Activated CD4-positive, alpha-beta memory T cell treated with anti-CD3 and anti-CD28 coated beads for 36 hours (primary cell): ENCODE results near the gene CAPS2. TPM values are rescaled to one million over a fixed set of nuclear protein-coding genes. Genes with fewer than 3 reads are reported as not detected.

Experiments
- CTCF ChIA-PET: fragments of 350-600 bp; sonication (Branson Sonifier 250); formaldehyde crosslinking; loops from one replicate; lab custom pipeline; 2021; ENCODE audit warnings: antibody characterized with exemption, inconsistent platforms; lab: Charles Lee
- POLR2A ChIA-PET: fragments of 350-600 bp; sonication (Branson Sonifier 250); formaldehyde crosslinking; loops from one replicate; lab custom pipeline; 2021; ENCODE audit warnings: antibody characterized with exemption; lab: Charles Lee
- DNase-seq: peaks from one replicate; pipeline ENCODE4 v3.0.0-alpha.2; 2020
- H3K27ac Mint-ChIP-seq: one replicate; pipeline ENCODE4 v1.8.0; 2021; ENCODE audit warnings: mixed read lengths
- H3K27me3 Mint-ChIP-seq: one replicate; pipeline ENCODE4 v1.8.0; 2021; ENCODE audit warnings: mixed read lengths
- H3K36me3 Mint-ChIP-seq: one replicate; pipeline ENCODE4 v1.8.0; 2021; ENCODE audit warnings: mixed read lengths
- H3K4me1 Mint-ChIP-seq: one replicate; pipeline ENCODE4 v1.8.0; 2021; ENCODE audit warnings: low read depth, mixed read lengths
- H3K4me3 Mint-ChIP-seq: one replicate; pipeline ENCODE4 v1.8.0; 2021; ENCODE audit warnings: mild to moderate bottlenecking, mixed read lengths
- H3K9me3 Mint-ChIP-seq: one replicate; pipeline ENCODE4 v1.8.0; 2021; ENCODE audit warnings: mixed read lengths
- intact Hi-C: fragments of 100-400 bp; cut with micrococcal nuclease; formaldehyde crosslinking; loops from one replicate; pipeline ENCODE4 v1.15.1; 2023
- total RNA-seq, 2 experiments: library from RNA; stranded (reverse); gene quantifications; one replicate each; pipeline ENCODE4 v1.2.3, GENCODE V29; 2021

CAPS2 gene
- total RNA-seq, 2 experiments from 2014 or later = 2.1 to 2.7 TPM

DNA sequence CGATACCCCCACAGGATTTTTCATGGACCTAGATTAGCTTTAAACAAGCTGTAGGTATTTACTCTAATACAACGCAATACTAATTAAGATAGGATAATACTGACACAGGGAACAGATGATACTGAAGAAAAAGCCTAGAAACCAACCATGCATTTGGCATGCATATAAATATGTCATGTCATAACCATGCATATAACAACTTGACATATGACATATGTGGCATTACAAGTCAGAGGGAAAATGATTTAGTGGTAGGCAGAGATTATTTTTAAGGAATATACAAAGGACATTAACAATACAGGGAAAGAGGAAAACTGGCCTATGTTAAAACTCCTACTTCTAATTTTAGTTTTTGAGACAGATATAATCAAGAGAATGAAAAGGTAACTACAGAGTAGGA, 27.9 kb downstream of the CAPS2 start:
- intact Hi-C loops = no loop called here
- DNase-seq = no peak
- Mint-ChIP-seq H3K4me1 (no peaks in the 10 kb centered on the region), H3K27me3 (no peaks in the 10 kb centered on the region), H3K27ac (no peak overlapping the region), H3K36me3 (no peaks in the 10 kb centered on the region), H3K9me3 (no peaks in the 10 kb centered on the region), H3K4me3 (no peak overlapping the region)
- ChIA-PET CTCF (no interaction called here), POLR2A (no interaction called here)

DNA sequence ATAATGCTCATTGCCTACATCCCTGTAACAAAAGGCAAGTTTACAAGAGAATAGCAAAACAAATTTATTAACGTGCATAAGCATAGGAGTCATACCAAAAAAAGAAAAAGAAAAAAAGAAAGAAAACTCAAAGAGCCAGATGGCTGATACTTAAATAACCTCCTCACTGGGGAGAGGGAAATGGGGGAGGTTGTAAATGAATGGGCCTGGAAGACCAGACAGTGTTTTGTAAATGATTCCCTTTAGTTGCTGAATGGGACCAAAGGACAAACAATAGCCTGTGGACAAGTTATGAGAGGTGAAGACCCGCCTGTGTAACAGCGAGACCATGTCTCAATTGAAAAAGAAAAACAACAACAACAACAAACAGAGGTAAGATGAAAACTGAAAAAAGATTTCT, 35.3 kb downstream of the CAPS2 start:
- POLR2A ChIA-PET = no interaction called here
- Mint-ChIP-seq H3K36me3 (no peaks in the 10 kb centered on the region), H3K27me3 (no peaks in the 10 kb centered on the region), H3K9me3 (no peaks in the 10 kb centered on the region), H3K4me3 (no peak overlapping the region), H3K4me1 (no peaks in the 10 kb centered on the region), H3K27ac (no peak overlapping the region)
- CTCF ChIA-PET = no interaction called here
- intact Hi-C loops = no loop called here
- DNase-seq = no peak

DNA sequence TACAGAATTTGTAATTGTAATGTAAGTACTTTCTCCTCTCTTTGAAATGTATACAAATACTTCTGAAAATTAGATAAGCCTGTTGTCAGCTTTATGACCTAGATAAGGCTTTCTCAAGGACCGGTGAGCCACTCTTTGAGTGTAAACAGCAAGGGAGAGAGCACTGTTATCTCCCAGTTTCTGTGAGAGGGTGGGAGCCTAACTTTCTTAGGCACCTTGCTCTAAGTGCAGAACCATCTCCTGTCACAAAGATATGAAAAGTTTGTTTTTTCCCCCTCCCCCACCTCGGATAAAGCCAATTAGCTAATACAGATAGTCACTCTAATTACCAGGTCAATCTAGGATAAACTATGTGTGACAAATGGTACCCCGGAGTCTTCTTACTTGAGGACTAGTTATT, 35.8 kb downstream of the CAPS2 start:
- intact Hi-C loops = no loop called here
- CTCF ChIA-PET = no interaction called here
- H3K4me3 Mint-ChIP-seq = no peak overlapping the region

GRCh38 chr12:75291014-75291413, 39.1 kb downstream of the CAPS2 start:
- CTCF ChIA-PET = no interaction called here
- no peaks in the 10 kb centered on the region for H3K36me3 Mint-ChIP-seq
- intact Hi-C loops = no loop called here

More for the DNA sequence above, 35.8 kb downstream of the CAPS2 start:
- no peak overlapping the region for H3K27ac Mint-ChIP-seq
- no peaks in the 10 kb centered on the region for H3K4me1 Mint-ChIP-seq
- H3K36me3 Mint-ChIP-seq = no peaks in the 10 kb centered on the region
- no peaks in the 10 kb centered on the region for H3K9me3 Mint-ChIP-seq
- POLR2A ChIA-PET = no interaction called here
- DNase-seq = no peak
- H3K27me3 Mint-ChIP-seq = no peaks in the 10 kb centered on the region

GRCh38 chr12:75289753-75290152, 40.4 kb downstream of the CAPS2 start:
- CTCF ChIA-PET = interaction anchor here (1.8 kb wide), 1 partner anchor 601 kb away, joined by 8 read pairs; no protein-coding TSS in a partner anchor

More at GRCh38 chr12:75291014-75291413, 39.1 kb downstream of the CAPS2 start:
- Mint-ChIP-seq H3K4me1 (no peaks in the 10 kb centered on the region), H3K27ac (no peak overlapping the region), H3K27me3 (no peaks in the 10 kb centered on the region), H3K9me3 (no peaks in the 10 kb centered on the region), H3K4me3 (no peak overlapping the region)
- no peak for DNase-seq
- POLR2A ChIA-PET = no interaction called here

GRCh38 chr12:75288860-75289259, 41.3 kb downstream of the CAPS2 start:
- no peak for DNase-seq
- intact Hi-C loops = loop anchor here (1.0 to 5.0 kb wide), 2 partner anchors 486 to 602 kb away; no protein-coding TSS in a partner anchor
- ChIA-PET CTCF (interaction anchor here (0.6 to 1.8 kb wide), 4 partner anchors 10 to 602 kb away, joined by 3 to 8 read pairs (median 3); no protein-coding TSS in a partner anchor), POLR2A (no interaction called here)
- no peaks in the 10 kb centered on the region for H3K4me1 Mint-ChIP-seq
- H3K36me3 Mint-ChIP-seq = no peaks in the 10 kb centered on the region
- no peak overlapping the region for H3K4me3 Mint-ChIP-seq
- H3K27me3 Mint-ChIP-seq = no peaks in the 10 kb centered on the region
- H3K27ac Mint-ChIP-seq = no peak overlapping the region
- H3K9me3 Mint-ChIP-seq = no peaks in the 10 kb centered on the region

More at GRCh38 chr12:75289753-75290152, 40.4 kb downstream of the CAPS2 start:
- no peaks in the 10 kb centered on the region for H3K27me3 Mint-ChIP-seq
- no peaks in the 10 kb centered on the region for H3K4me1 Mint-ChIP-seq
- no peaks in the 10 kb centered on the region for H3K9me3 Mint-ChIP-seq
- no peak overlapping the region for H3K4me3 Mint-ChIP-seq
- no peaks in the 10 kb centered on the region for H3K36me3 Mint-ChIP-seq
- POLR2A ChIA-PET = no interaction called here
- intact Hi-C loops = loop anchor here (1.0 to 5.0 kb wide), 2 partner anchors 486 to 602 kb away; no protein-coding TSS in a partner anchor
- no peak for DNase-seq
- H3K27ac Mint-ChIP-seq = no peak overlapping the region

DNA sequence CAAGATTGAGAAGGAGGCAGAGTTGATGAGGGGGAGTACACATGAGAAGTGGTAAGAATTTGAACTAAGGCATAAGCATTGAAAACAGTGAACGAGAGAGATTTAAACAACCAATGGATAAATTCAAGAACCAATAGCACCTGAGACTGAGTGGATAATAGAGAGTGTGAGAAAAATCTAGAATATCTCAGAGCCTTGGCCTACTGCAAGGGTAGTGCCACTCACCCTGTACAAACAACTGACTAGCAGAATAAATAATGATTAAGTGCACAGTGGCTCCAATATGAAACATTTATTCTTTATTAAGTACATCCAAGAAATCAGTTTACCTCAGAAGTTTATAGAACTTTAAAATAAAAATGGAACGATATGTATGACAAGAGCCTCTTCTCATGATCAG, 54.4 kb downstream of the CAPS2 start:
- no peak overlapping the region for H3K4me3 Mint-ChIP-seq
- H3K9me3 Mint-ChIP-seq = no peaks in the 10 kb centered on the region
- ChIA-PET CTCF (no interaction called here), POLR2A (no interaction called here)
- H3K36me3 Mint-ChIP-seq = no peaks in the 10 kb centered on the region
- intact Hi-C loops = no loop called here
- H3K27ac Mint-ChIP-seq = no peak overlapping the region
- no peaks in the 10 kb centered on the region for H3K4me1 Mint-ChIP-seq
- no peak for DNase-seq
- no peaks in the 10 kb centered on the region for H3K27me3 Mint-ChIP-seq

GRCh38 chr12:75271576-75271975, 58.5 kb downstream of the CAPS2 start:
- no peaks in the 10 kb centered on the region for H3K27me3 Mint-ChIP-seq
- no peaks in the 10 kb centered on the region for H3K9me3 Mint-ChIP-seq
- CTCF ChIA-PET = no interaction called here
- no peak for DNase-seq
- H3K36me3 Mint-ChIP-seq = no peaks in the 10 kb centered on the region
- H3K27ac Mint-ChIP-seq = no peak overlapping the region
- intact Hi-C loops = no loop called here
- H3K4me1 Mint-ChIP-seq = no peaks in the 10 kb centered on the region
- H3K4me3 Mint-ChIP-seq = no peak overlapping the region
- POLR2A ChIA-PET = no interaction called here

DNA sequence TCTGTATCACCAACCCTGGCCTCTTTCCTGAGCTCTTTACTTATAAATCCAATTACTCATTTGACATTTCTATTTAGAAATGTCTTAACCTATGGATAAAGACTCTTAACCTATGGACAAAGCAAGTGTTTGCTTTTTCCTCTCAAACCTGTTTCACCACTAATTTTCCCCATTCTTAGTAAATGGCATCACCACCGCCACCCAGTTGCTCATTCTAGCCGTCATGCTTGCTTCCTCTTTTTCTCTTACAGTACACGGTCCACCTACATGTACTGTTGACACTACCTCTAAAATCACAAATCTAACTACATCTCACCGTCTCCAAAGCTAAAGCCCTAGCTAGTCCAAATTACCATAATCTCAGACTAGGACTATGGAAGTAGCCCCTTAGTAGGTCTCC, 60.0 kb downstream of the CAPS2 start:
- H3K4me1 Mint-ChIP-seq = no peaks in the 10 kb centered on the region
- H3K27ac Mint-ChIP-seq = no peak overlapping the region
- DNase-seq = no peak
- peaks cover 5% of the 10 kb centered on the region for H3K9me3 Mint-ChIP-seq
- no peaks in the 10 kb centered on the region for H3K36me3 Mint-ChIP-seq
- POLR2A ChIA-PET = no interaction called here
- CTCF ChIA-PET = no interaction called here
- H3K4me3 Mint-ChIP-seq = no peak overlapping the region
- H3K27me3 Mint-ChIP-seq = peaks cover 1% of the 10 kb centered on the region
- intact Hi-C loops = no loop called here

GRCh38 chr12:75269209-75269608, 60.9 kb downstream of the CAPS2 start:
- no peak for DNase-seq
- Mint-ChIP-seq H3K9me3 (peaks cover 5% of the 10 kb centered on the region), H3K4me1 (no peaks in the 10 kb centered on the region), H3K27ac (no peak overlapping the region), H3K36me3 (no peaks in the 10 kb centered on the region), H3K4me3 (no peak overlapping the region), H3K27me3 (peaks cover 1% of the 10 kb centered on the region)
- CTCF ChIA-PET = no interaction called here
- POLR2A ChIA-PET = no interaction called here
- intact Hi-C loops = no loop called here

DNA sequence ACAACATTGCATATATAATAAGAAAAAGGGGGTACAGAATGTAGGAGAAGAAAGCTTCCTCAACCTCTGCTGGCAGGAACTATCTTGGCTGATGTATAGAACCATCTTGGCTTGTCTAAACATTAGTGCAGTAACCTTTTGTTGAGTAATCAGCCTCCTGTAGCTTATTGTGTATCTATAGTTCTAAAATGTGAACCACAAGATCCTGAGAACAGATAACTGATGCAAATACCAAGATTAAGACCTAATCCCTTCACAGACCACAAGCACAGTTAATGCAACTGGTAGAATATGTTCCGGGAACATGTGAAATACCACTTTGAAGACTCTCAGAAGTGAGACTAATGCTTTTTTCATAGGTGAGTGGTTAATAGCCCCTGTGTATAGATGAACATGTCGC, 69.8 kb downstream of the CAPS2 start:
- intact Hi-C loops = no loop called here
- H3K4me1 Mint-ChIP-seq = peaks cover 19% of the 10 kb centered on the region
- DNase-seq = no peak
- ChIA-PET CTCF (no interaction called here), POLR2A (no interaction called here)
- no peaks in the 10 kb centered on the region for H3K36me3 Mint-ChIP-seq
- H3K27me3 Mint-ChIP-seq = no peaks in the 10 kb centered on the region
- no peak overlapping the region for H3K4me3 Mint-ChIP-seq
- no peak overlapping the region for H3K27ac Mint-ChIP-seq
- H3K9me3 Mint-ChIP-seq = no peaks in the 10 kb centered on the region

DNA sequence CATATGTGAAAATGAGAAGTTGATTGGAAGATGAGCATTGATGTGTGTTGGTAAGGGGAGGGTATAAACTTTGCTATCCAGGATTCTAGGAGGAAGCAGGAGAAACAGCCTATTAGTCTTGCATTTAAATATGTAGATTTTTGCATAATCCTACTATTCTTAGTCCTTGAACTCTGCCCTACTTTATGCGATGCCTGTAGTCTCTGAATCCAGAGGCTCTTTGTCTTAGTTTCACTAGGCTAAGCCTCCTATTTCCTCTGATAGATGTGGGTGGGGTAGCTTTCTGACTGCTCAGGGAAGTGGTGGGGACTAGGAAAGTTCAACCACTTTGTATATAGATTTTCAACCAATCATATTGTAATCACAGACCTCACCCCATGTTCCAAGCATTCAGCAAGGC, 71.0 kb downstream of the CAPS2 start:
- H3K4me3 Mint-ChIP-seq = no peak overlapping the region
- DNase-seq = no peak
- CTCF ChIA-PET = no interaction called here
- no peaks in the 10 kb centered on the region for H3K27me3 Mint-ChIP-seq
- H3K9me3 Mint-ChIP-seq = no peaks in the 10 kb centered on the region
- no peaks in the 10 kb centered on the region for H3K36me3 Mint-ChIP-seq
- peaks cover 19% of the 10 kb centered on the region for H3K4me1 Mint-ChIP-seq
- H3K27ac Mint-ChIP-seq = no peak overlapping the region
- POLR2A ChIA-PET = no interaction called here
- intact Hi-C loops = no loop called here

DNA sequence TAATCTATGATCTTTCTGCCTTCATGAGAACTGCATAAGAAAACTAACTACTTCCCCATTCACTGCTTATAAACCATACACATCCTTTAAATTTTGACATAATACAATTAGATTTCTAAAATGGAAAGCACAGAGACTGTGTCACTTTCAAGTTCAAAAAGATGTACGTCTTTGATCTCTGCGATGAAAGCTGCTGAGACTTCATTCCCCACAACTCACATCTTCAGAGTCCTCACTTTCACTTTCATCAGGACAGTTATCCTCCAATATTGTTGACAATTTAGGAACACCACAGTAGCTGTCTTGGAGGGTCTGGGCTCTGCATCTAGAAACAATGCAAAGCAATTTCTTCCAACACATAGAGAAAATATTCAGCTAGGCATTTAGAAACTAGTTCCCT, 72.6 kb downstream of the CAPS2 start:
- Mint-ChIP-seq H3K36me3 (no peaks in the 10 kb centered on the region), H3K4me1 (peaks cover 19% of the 10 kb centered on the region), H3K9me3 (no peaks in the 10 kb centered on the region), H3K27me3 (no peaks in the 10 kb centered on the region), H3K4me3 (no peak overlapping the region), H3K27ac (no peak overlapping the region)
- CTCF ChIA-PET = interaction anchor here (0.6 kb wide), 1 partner anchor 227 kb away, joined by 3 read pairs; no protein-coding TSS in a partner anchor
- intact Hi-C loops = no loop called here
- POLR2A ChIA-PET = no interaction called here
- no peak for DNase-seq
